Hematopoietic multipotent progenitor cell treated with erythropoietin and hydrocortisone succinate and interleukin-3 and kit ligand, for 6 days (in vitro differentiated cells): ENCODE data around the gene ZNF407.

Source experiments
- DNase-seq: peaks from one replicate; pipeline ENCODE4 v3.0.0-alpha.2; 2015

ZNF407 gene

GRCh38 chr18:74679006-74679678 lies 81.5 kb downstream of the ZNF407 start:
- no peak for DNase-seq

GRCh38 chr18:74679679-74680076 lies 82.0 kb downstream of the ZNF407 start:
- no peak for DNase-seq

GRCh38 chr18:74682141-74682990 lies 84.7 kb downstream of the ZNF407 start:
- DNase-seq: no peak

GRCh38 chr18:74682991-74683297 lies 85.3 kb downstream of the ZNF407 start:
- DNase-seq: no peak

- DNase-seq: no peak
Observed at GRCh38 chr18:74683573-74683972, 85.9 kb downstream of the ZNF407 start.

- DNase-seq: no peak
Observed at GRCh38 chr18:74689251-74689650, 91.6 kb downstream of the ZNF407 start.

- DNase-seq: peak; percentile 8
Observed at GRCh38 chr18:74692367-74693013, 94.8 kb downstream of the ZNF407 start.

GRCh38 chr18:74694436-74694835 lies 96.8 kb downstream of the ZNF407 start:
- DNase-seq: no peak

- no peak for DNase-seq
Observed at GRCh38 chr18:74695170-74695569, 97.5 kb downstream of the ZNF407 start.

GRCh38 chr18:74698881-74699280 lies 101.2 kb downstream of the ZNF407 start:
- DNase-seq: no peak

- no peak for DNase-seq
Observed at GRCh38 chr18:74699455-74699854, 101.8 kb downstream of the ZNF407 start.

GRCh38 chr18:74702950-74703349 lies 105.3 kb downstream of the ZNF407 start:
- DNase-seq: no peak

GRCh38 chr18:74708169-74708568 lies 110.5 kb downstream of the ZNF407 start:
- no peak for DNase-seq

GRCh38 chr18:74709452-74709851 lies 111.8 kb downstream of the ZNF407 start:
- no peak for DNase-seq

- DNase-seq: no peak
Observed at GRCh38 chr18:74714120-74714519, 116.5 kb downstream of the ZNF407 start.

GRCh38 chr18:74714791-74715190 lies 117.1 kb downstream of the ZNF407 start:
- DNase-seq: no peak

GRCh38 chr18:74715306-74715705 lies 117.6 kb downstream of the ZNF407 start:
- DNase-seq: no peak

GRCh38 chr18:74715865-74716712 lies 118.4 kb downstream of the ZNF407 start:
- DNase-seq: no peak

GRCh38 chr18:74718312-74718711 lies 120.6 kb downstream of the ZNF407 start:
- DNase-seq: no peak

- peak; percentile 6 for DNase-seq
Observed at GRCh38 chr18:74722237-74722636, 124.6 kb downstream of the ZNF407 start.

- DNase-seq: no peak
Observed at GRCh38 chr18:74724186-74724585, 126.5 kb downstream of the ZNF407 start.

- no peak for DNase-seq
Observed at GRCh38 chr18:74725690-74726089, 128.0 kb downstream of the ZNF407 start.

GRCh38 chr18:74728586-74728985 lies 130.9 kb downstream of the ZNF407 start:
- no peak for DNase-seq
